HEK293 (cell line): ENCODE results near the gene FAM78A.

Experiments used
- CTCF ChIP-seq: fragments of 450-650 bp; formaldehyde crosslinking; IDR thresholded peaks from 2 replicates; pipeline ENCODE4 v1.5.1; 2016; ENCODE audit warnings: missing biosample characterization, missing genetic modification characterization
- REPIN1 ChIP-seq: fragments of 450-650 bp; formaldehyde crosslinking; IDR thresholded peaks from 2 replicates; pipeline ENCODE4 v1.5.1; 2017; ENCODE audit warnings: missing biosample characterization, missing genetic modification characterization, low read depth
- YY1 ChIP-seq: fragments of 450-650 bp; formaldehyde crosslinking; IDR thresholded peaks from 2 replicates; pipeline ENCODE4 v1.5.1; 2018; ENCODE audit warnings: missing biosample characterization, missing genetic modification characterization
- ZNF121 ChIP-seq: fragments of 450-650 bp; formaldehyde crosslinking; IDR thresholded peaks from 2 replicates; pipeline ENCODE4 v1.5.1; 2016; ENCODE audit warnings: missing biosample characterization, missing genetic modification characterization
- TF ChIP-seq, protein P1 (sequence below): fragments of 450-650 bp; formaldehyde crosslinking; IDR thresholded peaks from 2 replicates; pipeline ENCODE4 v1.5.1; 2016; ENCODE audit warnings: missing biosample characterization, missing genetic modification characterization

GRCh38 chr9:131226226-131226625 is 50.1 kb downstream of the FAM78A start:
- TF ChIP-seq CTCF (tag by site-specific recombination) = no peak
- no peak for TF ChIP-seq YY1
- TF ChIP-seq ZNF121 (tag by site-specific recombination) = no peak
- TF ChIP-seq REPIN1 (tag by site-specific recombination) = no peak
- TF ChIP-seq, protein P1, sequence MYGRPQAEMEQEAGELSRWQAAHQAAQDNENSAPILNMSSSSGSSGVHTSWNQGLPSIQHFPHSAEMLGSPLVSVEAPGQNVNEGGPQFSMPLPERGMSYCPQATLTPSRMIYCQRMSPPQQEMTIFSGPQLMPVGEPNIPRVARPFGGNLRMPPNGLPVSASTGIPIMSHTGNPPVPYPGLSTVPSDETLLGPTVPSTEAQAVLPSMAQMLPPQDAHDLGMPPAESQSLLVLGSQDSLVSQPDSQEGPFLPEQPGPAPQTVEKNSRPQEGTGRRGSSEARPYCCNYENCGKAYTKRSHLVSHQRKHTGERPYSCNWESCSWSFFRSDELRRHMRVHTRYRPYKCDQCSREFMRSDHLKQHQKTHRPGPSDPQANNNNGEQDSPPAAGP (tag by site-specific recombination) = no peak
